SK-N-MC (cell line): ENCODE data around the gene NCKAP5L.

Experiments used
- EZH2 ChIP-seq: fragments of 200-600 bp; sonication (generic); IDR thresholded peaks from one replicate; pipeline ENCODE4 v1.6.1; 2017; ENCODE audit warnings: antibody characterized with exemption
- POLR2AphosphoS5 ChIP-seq: IDR thresholded peaks from 2 replicates; pipeline ENCODE4 v1.6.1; 2012; ENCODE audit warnings: mild to moderate bottlenecking, low read depth, low read length, borderline replicate concordance

GRCh38 chr12:49821373-49822287 lies 6.6 kb downstream of the NCKAP5L start:
- TF ChIP-seq EZH2: no peak
- TF ChIP-seq POLR2AphosphoS5: no peak
